Mesodermal cell (in vitro differentiated cells): Measurements from ENCODE around the gene KRT72.

Source experiments
- H3K27ac ChIP-seq: 2 replicates; pipeline ENCODE4 v1.7.0; 2013; ENCODE audit warnings: mild to moderate bottlenecking, low read depth, low read length, moderate library complexity; ENCODE audit not compliant: severe bottlenecking
- H3K36me3 ChIP-seq: 2 replicates; pipeline ENCODE4 v1.7.1; 2013; ENCODE audit warnings: mild to moderate bottlenecking, low read length, moderate library complexity; ENCODE audit not compliant: control insufficient read depth, insufficient read depth
- H3K4me1 ChIP-seq: one replicate; pipeline ENCODE4 v1.7.1; 2013; ENCODE audit warnings: mild to moderate bottlenecking, low read length; ENCODE audit not compliant: insufficient read depth, control insufficient read depth, poor library complexity, severe bottlenecking
- H3K4me3 ChIP-seq: 2 replicates; pipeline ENCODE4 v1.7.0; 2013; ENCODE audit warnings: low read length, control low read depth, mild to moderate bottlenecking; ENCODE audit not compliant: insufficient read depth, poor library complexity, severe bottlenecking; ENCODE audit errors: extremely low read depth
- H3K9me3 ChIP-seq: 2 replicates; pipeline ENCODE4 v1.7.1; 2013; ENCODE audit warnings: mild to moderate bottlenecking, low read length, moderate library complexity; ENCODE audit not compliant: control insufficient read depth
- WGBS, 2 experiments: methylation state at CpG; one replicate each; pipeline ENCODE4 v1.1.5; 2013; ENCODE audit warnings: missing lambda C conversion rate in 2 of 2; ENCODE audit not compliant: insufficient coverage in 2 of 2; 5-methylcytosine and 5-hydroxymethylcytosine counted together

Gene KRT72

GRCh38 chr12:52579468-52580465 lies 21.5 kb downstream of the KRT72 start:
- 85 to 92% methylated on average over 8 to 9 of the region's 10 CpGs for WGBS, 2 experiments
- no peaks in the 10 kb centered on the region for H3K36me3 ChIP-seq
- no peak overlapping the region for H3K27ac ChIP-seq
- no peaks in the 10 kb centered on the region for H3K4me1 ChIP-seq
- no peak overlapping the region for H3K4me3 ChIP-seq
- H3K9me3 ChIP-seq = no peaks in the 10 kb centered on the region

GRCh38 chr12:52578469-52578868 lies 22.8 kb downstream of the KRT72 start:
- H3K36me3 ChIP-seq = no peaks in the 10 kb centered on the region
- no peak overlapping the region for H3K4me3 ChIP-seq
- no peaks in the 10 kb centered on the region for H3K9me3 ChIP-seq
- WGBS, 2 experiments = 84 to 100% methylated on average over 1 to 3 of the region's 3 CpGs
- no peak overlapping the region for H3K27ac ChIP-seq
- no peaks in the 10 kb centered on the region for H3K4me1 ChIP-seq

DNA sequence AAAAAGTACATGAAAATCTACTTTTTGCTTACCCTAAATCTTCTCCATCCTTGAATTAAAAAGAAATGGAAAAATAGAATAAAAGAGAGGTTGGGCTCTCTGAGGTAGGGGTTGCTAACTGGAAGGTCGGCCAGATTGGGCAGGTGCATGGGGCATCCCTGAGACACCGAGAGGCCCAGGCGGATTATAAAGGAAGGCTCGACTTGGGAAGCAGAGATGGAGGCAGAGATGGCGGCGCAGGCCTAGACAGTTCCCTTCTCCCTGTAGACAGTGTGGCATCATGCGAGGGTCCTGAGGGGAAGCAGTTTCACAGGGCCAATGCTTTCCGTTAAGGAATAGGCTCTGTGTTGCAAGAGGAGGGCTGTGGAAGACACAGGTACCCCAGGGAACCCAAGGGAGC lies 23.9 kb downstream of the KRT72 start:
- no peak overlapping the region for H3K4me3 ChIP-seq
- WGBS, 2 experiments = 88 to 96% methylated on average over 7 to 8 of the region's 8 CpGs

DNA sequence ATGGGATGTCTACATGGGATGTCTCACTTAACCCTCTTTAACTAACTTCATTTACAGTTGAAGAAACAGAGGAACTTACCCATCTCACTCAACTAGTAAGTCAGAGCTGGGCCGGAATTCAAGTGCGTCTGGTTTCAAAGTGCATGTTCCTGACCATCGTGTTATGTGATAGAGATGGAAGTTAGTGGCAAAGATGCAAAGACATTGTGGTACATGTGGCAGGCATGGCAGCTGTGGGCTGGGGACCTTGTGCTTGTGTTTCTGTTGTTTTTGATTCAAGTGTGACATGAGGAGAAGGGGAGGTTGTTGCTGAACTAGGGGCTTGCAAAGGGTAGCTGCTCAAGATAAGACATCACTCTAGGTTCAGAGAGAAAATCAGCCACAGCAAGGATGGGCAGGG lies 25.3 kb downstream of the KRT72 start:
- no peaks in the 10 kb centered on the region for H3K9me3 ChIP-seq
- H3K27ac ChIP-seq = no peak overlapping the region
- no peaks in the 10 kb centered on the region for H3K36me3 ChIP-seq
- no peak overlapping the region for H3K4me3 ChIP-seq
- no peaks in the 10 kb centered on the region for H3K4me1 ChIP-seq
- WGBS, 2 experiments = 90 to 100% methylated on average over 2 to 3 of the region's 3 CpGs

More for the DNA sequence above, 23.9 kb downstream of the KRT72 start:
- Histone ChIP-seq H3K27ac (no peak overlapping the region), H3K36me3 (no peaks in the 10 kb centered on the region), H3K9me3 (no peaks in the 10 kb centered on the region), H3K4me1 (no peaks in the 10 kb centered on the region)

DNA sequence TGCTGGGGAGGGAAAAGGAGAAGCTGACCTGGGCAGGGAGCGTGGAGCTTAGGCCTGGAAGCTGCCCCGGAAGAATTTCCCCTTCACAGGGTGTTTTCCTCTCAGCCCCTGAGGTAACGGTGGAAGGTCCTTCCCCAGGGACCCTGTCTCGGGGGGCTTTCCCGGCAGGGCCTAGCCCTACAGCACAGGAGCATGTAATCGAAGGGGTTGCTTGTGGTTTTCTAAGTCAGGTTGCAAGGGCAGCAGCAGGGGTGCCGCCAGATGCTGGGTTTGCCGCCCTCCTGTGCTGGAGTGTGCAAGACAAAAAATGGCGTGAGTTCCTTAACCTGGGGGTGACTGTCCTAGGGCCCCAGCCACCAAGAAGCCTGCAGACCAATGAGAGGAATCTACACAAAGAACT lies 26.0 kb downstream of the KRT72 start:
- H3K9me3 ChIP-seq = no peaks in the 10 kb centered on the region
- 86 to 91% methylated on average over 8 to 9 of the region's 9 CpGs for WGBS, 2 experiments
- H3K4me1 ChIP-seq = no peaks in the 10 kb centered on the region

DNA sequence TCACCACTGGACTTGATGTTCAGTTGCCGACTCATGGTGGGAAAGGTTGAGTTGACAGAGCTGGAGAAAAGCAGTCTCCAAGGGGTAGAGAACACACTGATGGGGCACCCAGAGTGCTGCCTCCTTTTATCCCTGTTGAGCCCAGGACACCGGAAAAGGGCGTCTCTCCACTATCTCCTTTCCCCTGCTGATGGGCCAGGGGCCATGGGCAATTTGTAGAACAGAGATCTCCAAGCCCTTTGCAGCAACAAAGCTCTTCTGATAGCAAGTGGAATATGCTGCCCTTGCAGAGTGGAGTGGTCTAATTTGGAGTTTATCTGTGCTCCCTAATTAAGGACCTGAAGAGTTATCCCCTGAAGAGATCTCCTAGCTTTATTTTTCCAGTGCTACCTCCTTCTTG lies 27.5 kb downstream of the KRT72 start, which contains the start of gene KRT74:
Gene KRT74 (minus strand): TSS at position 101 of the 400 bp plus-strand sequence. CDS start 66 bp downstream, at position 35.
- no peak within 1 kb of the TSS for H3K4me3 ChIP-seq
- H3K9me3 ChIP-seq = no peaks in the 10 kb centered on the region
- H3K27ac ChIP-seq = no peak within 1 kb of the TSS
- no peaks in the 10 kb centered on the region for H3K36me3 ChIP-seq
- H3K4me1 ChIP-seq = no peaks in the 10 kb centered on the region
- WGBS, 2 experiments = 100% methylated on average over 1 of the region's 3 CpGs; no CpG with 5 or more reads in 1 of the 2 experiments

More for the DNA sequence above, 26.0 kb downstream of the KRT72 start:
- Histone ChIP-seq H3K36me3 (no peaks in the 10 kb centered on the region), H3K4me3 (no peak overlapping the region), H3K27ac (no peak overlapping the region)

GRCh38 chr12:52573306-52573705 lies 28.0 kb downstream of the KRT72 start:
- Histone ChIP-seq H3K9me3 (no peaks in the 10 kb centered on the region), H3K36me3 (no peaks in the 10 kb centered on the region), H3K27ac (no peak overlapping the region), H3K4me3 (no peak overlapping the region), H3K4me1 (no peaks in the 10 kb centered on the region)
- 92 to 95% methylated on average over 15 of the region's 15 CpGs for WGBS, 2 experiments

DNA sequence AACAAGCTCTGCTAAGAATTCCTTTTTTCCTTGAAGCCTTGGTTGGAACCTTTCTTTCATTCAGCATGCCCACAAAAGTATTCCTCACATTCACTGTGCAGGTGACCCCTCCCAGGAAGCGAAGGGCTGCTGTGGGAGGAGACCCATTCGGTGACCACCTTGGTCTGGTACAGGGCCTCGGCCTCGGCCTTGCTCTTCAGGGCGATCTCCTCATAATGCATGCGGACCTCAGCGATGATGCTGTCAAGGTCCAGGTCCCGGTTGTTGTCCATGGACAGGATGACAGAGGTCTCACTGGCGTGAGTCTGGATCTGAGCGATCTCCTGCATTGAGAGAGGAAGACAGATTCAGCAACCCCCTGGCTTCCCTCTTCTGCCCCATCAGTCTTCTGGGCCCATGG lies 30.8 kb downstream of the KRT72 start:
- Histone ChIP-seq H3K9me3 (no peaks in the 10 kb centered on the region), H3K36me3 (no peaks in the 10 kb centered on the region), H3K4me1 (no peaks in the 10 kb centered on the region), H3K4me3 (no peak overlapping the region), H3K27ac (no peak overlapping the region)
- 97 to 98% methylated on average over 9 to 10 of the region's 10 CpGs for WGBS, 2 experiments

DNA sequence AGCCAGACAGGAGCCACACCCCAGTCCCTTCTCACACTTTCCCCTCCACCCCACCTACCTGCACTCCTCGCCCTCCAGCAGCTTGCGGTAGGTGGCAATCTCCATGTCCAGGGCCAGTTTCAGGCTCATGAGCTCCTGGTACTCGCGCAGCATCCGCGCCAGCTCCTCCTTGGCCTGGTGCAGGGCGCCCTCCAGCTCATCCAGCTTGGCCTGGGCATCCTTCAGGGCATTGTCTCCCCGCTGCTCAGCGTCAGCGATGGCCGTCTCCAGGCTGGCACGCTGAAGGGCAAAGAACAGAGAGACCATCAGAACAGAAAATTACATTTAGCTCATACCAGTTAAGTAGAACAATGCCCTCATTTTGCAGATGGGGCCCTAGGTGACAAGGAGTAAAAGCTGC lies 33.2 kb downstream of the KRT72 start:
- H3K9me3 ChIP-seq = no peaks in the 10 kb centered on the region
- H3K4me1 ChIP-seq = no peaks in the 10 kb centered on the region
- no peaks in the 10 kb centered on the region for H3K36me3 ChIP-seq
- no peak overlapping the region for H3K27ac ChIP-seq
- H3K4me3 ChIP-seq = no peak overlapping the region
- 95 to 97% methylated on average over 8 to 11 of the region's 12 CpGs for WGBS, 2 experiments

DNA sequence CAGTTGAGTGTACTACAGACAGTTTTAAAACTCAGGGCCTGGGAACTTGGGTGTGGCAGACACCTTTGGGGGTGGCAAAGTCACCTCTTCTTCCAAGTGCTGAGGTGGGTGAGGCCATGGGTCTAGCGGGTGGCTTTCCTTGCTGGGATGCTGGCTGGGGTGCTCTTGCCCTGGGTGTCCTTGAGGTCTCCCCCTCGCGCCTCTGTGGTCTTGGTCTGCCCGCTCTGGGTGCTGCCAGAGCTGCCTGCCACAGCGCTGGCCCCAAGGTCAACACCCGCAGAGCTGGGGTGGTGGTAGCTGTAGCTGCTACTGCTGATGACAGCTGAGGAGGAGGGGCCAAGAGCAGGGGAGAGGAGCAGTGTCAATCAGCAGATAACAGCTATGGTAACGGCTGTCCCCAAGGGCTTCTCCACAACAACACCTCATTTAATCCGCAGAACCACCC lies 34.4 kb downstream of the KRT72 start:
- H3K36me3 ChIP-seq = no peaks in the 10 kb centered on the region
- H3K9me3 ChIP-seq = no peaks in the 10 kb centered on the region
- WGBS, 2 experiments = 80 to 100% methylated on average over 1 to 6 of the region's 8 CpGs
- no peaks in the 10 kb centered on the region for H3K4me1 ChIP-seq
- no peak overlapping the region for H3K4me3 ChIP-seq
- H3K27ac ChIP-seq = no peak overlapping the region

- Histone ChIP-seq H3K4me3 (no peak overlapping the region), H3K9me3 (no peaks in the 10 kb centered on the region), H3K4me1 (no peaks in the 10 kb centered on the region), H3K36me3 (no peaks in the 10 kb centered on the region), H3K27ac (no peak overlapping the region)
- 83% methylated on average over 1 of the region's 1 CpG; no CpG with 5 or more reads in 1 of the 2 experiments for WGBS, 2 experiments
Observed at GRCh38 chr12:52564582-52564981, 36.7 kb downstream of the KRT72 start.
